Muscle layer of duodenum (tissue), 2 donors: Measurements from ENCODE around the gene IDUA.

Source experiments
- H3K27ac ChIP-seq: one replicate; pipeline ENCODE4 v1.7.0; 2013; ENCODE audit warnings: mild to moderate bottlenecking, low read length
- H3K27me3 ChIP-seq: one replicate; pipeline ENCODE4 v1.7.0; 2013; ENCODE audit warnings: low read depth, mild to moderate bottlenecking, control low read depth, low read length
- H3K36me3 ChIP-seq, 2 donors: one replicate each; pipeline ENCODE4 v1.7.0; 2013; ENCODE audit warnings: low read length in 2 of 2, control low read depth in 1 of 2, mild to moderate bottlenecking in 1 of 2; ENCODE audit not compliant: insufficient read depth in 2 of 2, control insufficient read depth in 1 of 2
- H3K4me1 ChIP-seq, 2 donors: one replicate each; pipeline ENCODE4 v1.7.0; 2013; ENCODE audit warnings: low read length in 2 of 2, mild to moderate bottlenecking in 2 of 2, control low read depth in 1 of 2, moderate library complexity in 1 of 2; ENCODE audit not compliant: insufficient read depth in 2 of 2, control insufficient read depth in 1 of 2
- H3K4me3 ChIP-seq, 2 donors: one replicate each; pipeline ENCODE4 v1.7.0; 2013; ENCODE audit warnings: low read length in 2 of 2, low read depth in 1 of 2, mild to moderate bottlenecking in 1 of 2
- H3K9me3 ChIP-seq, 2 donors: one replicate each; pipeline ENCODE4 v1.7.0; 2013; ENCODE audit warnings: low read length in 2 of 2, control low read depth in 1 of 2, mild to moderate bottlenecking in 1 of 2; ENCODE audit not compliant: control insufficient read depth in 1 of 2
- donor health status: healthy.

The IDUA gene

DNA sequence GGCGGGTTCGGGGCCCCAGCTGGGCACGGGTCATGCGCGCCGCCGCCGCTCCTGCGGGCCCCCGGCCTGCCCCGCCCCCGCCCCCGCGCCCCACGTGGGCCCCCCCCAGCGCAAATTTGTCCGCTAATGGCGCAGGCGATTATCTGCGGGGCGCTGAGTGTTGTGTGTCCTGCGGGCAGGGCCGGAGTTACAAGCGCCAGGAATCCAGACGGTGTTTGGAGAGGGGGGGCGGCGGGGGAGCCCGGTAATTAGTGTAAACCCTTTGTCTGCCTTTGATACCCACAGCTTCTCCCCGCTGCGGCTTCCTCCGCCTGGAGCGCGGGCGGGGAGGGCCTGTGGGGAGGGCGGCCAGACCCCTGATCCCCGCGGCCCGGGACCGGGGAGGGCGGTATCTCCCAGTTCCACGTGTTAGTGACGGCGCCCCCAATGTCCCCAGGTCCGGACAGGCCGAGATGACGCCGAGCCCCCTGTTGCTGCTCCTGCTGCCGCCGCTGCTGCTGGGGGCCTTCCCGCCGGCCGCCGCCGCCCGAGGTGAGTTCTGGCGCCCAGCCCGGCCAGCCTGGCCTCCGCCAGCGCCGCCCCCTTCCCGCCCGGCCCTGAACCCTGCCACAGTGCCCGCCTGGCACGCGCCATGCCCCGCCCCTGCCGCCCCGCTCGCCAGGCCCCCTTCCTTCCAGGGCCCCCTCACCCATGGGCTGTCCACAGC, 25.3 kb downstream of the IDUA start:
- H3K36me3 ChIP-seq, result no peaks in the 10 kb centered on the region
- no peaks in the 10 kb centered on the region for H3K27me3 ChIP-seq
- H3K27ac ChIP-seq, result no peak overlapping the region
- no peaks in the 10 kb centered on the region for H3K9me3 ChIP-seq
- peaks cover 0 to 28% of the 10 kb centered on the region in 2 donors for H3K4me1 ChIP-seq
- peak overlapping the region in 1 of 2 donors; percentile 59 for H3K4me3 ChIP-seq

DNA sequence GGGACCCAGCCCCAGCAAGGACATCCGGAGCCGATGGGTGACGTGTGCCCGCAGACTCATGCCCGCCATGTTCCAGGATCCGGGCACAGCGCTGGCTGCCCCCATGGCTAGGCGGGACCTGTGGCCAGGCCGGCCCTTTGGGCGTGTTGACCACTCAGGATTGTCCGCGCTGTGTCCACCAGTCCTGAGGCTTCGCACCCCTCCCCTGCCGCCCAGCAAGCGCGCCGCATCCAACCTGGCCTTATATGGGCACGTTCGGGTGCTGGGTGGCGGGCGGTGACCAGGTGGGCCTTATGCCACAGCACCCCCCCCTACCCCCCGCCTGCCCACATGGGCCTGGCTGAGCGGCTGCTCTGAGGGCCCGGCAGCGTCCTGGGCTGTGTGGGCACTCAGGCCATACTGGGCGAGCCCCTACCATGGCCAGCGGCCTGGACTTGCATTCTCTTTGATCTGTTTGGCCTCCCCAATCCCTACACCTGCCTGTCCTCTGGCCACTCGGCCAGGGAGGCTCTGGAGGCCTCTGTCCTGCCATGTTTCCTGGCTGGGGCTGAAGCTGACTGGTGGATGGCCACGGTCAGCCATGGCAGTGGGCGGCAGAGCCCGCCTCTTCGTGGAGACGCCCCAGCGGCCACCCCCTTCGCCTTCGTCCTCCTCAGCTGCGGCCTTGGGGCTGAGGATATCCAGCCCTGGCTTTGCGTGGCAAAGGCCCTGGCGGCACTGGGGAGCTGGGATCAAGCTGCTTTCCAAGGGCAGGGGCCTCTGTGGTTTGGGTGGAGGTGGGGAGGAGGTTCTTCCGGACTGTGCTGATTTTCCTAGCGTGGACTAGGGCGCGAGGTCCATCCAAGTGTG, 26.6 kb downstream of the IDUA start:
- Histone ChIP-seq H3K36me3 (no peaks in the 10 kb centered on the region), H3K27ac (no peak overlapping the region), H3K4me3 (no peak overlapping the region), H3K4me1 (peaks cover 0 to 27% of the 10 kb centered on the region in 2 donors), H3K9me3 (no peaks in the 10 kb centered on the region), H3K27me3 (no peaks in the 10 kb centered on the region)

DNA sequence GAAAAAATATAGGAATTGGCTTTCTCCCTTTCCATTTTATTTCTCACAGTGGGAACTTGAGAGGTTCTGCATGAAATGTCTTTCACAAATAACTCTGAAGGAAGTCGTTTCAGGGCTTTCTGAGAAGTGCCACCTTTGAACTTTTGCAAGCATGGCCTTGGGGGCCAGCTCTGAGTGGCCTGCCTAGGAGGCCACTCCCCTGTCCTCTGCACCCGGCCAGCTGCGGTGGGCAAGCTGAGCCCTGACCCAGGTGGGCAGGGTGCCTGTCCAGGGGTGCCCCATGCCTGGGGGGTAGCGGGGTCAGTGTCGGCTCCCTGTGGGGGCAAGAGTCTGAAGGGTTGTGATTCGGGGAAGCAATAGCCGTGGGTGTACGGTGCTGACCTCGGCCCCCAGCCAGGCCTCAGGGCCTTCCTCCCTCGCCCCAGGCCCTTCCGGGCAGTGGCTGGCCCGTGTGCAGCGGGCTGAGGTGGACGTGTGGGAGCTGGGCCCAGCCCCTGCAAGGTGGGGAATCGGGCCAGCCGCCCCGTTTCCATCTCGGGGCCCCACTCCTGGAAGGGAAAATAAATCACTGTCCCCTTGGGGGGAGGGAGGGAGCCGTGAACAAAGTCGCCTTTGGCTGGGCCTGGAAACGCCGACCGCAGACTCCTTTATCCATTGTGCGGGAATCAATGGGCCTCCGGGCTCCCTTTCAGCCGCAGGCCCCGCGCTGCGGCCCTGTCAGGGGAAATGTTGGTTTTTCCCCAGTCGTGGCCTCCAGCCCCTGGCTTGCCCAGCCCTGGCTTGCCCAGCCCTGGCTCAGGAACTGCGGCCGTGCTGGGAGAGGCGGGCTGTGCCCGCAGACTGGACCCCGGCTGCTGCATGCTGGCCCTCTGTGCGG, 27.7 kb downstream of the IDUA start:
- no peaks in the 10 kb centered on the region for H3K36me3 ChIP-seq
- H3K4me3 ChIP-seq, result no peak overlapping the region
- H3K27ac ChIP-seq, result no peak overlapping the region
- H3K27me3 ChIP-seq, result no peaks in the 10 kb centered on the region
- H3K9me3 ChIP-seq, result no peaks in the 10 kb centered on the region
- H3K4me1 ChIP-seq, result peaks cover 0 to 18% of the 10 kb centered on the region in 2 donors

DNA sequence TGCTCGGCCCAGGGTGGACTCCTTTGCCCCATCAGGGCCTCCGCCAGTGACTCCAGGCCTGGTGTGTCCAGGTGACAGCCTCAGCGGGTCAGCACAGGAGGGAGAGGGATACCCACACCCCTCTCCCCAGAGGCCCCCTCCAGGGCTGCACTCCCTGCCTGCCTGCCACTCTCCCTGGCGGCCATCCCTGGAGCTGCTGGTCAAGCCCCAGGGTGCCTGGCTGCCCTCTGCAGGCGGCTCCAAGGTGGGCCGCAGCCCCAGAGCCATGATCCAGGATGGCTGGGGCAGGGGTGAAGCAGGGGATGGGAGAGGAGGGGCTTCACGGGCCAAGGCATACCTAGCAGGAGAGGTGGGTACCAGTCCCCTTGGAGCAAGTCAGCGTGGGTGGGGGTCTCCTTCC, 28.3 kb downstream of the IDUA start:
- H3K4me1 ChIP-seq, result peaks cover 0 to 15% of the 10 kb centered on the region in 2 donors
- H3K4me3 ChIP-seq, result no peak overlapping the region
- H3K27ac ChIP-seq, result no peak overlapping the region
- H3K27me3 ChIP-seq, result no peaks in the 10 kb centered on the region
- H3K9me3 ChIP-seq, result no peaks in the 10 kb centered on the region
- no peaks in the 10 kb centered on the region for H3K36me3 ChIP-seq

DNA sequence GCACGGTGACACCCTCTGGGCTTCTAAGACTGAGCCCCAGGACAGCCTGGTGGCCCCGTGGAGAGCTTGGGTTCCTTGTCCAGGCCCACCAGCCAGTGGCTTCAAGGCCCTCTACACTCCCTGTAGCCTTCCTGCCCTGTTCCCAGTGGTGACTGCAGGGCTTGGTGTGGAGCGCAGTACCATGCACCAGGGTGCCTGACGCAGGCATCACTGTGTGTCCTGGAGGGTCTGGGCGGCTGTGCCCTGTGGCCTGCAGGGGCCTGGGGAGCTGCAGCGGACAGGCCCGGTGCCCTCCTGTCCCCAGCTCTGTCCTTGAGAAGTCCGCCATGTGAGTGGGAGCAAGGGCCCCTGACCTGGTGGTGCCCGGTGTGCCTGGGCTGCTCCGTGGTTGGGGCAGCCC, 28.9 kb downstream of the IDUA start:
- Histone ChIP-seq H3K9me3 (no peaks in the 10 kb centered on the region), H3K4me3 (no peak overlapping the region), H3K27me3 (no peaks in the 10 kb centered on the region), H3K36me3 (no peaks in the 10 kb centered on the region), H3K4me1 (peaks cover 0 to 9% of the 10 kb centered on the region in 2 donors), H3K27ac (no peak overlapping the region)

DNA sequence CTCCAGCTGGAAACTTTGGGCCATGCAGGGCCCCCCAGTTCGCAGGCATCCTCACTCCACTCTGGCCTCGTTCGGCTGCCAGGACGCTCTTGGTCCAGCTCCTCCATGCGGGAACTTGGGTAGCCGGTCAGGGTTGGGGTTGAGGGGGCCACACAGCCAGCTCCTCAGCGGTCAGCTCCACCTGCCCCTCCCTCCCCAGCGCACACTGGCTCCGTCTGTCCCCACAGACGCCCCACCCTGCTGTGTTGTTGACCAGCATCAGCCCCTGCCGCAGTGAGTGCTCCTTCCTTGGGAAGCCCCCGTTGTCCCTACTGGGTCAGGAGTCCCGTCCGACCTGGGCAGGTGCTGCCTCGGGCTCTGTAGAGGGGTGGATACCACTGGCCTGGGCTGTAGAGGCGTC, 30.4 kb downstream of the IDUA start:
- Histone ChIP-seq H3K4me3 (no peak overlapping the region), H3K27me3 (no peaks in the 10 kb centered on the region), H3K4me1 (peaks cover 0 to 5% of the 10 kb centered on the region in 2 donors), H3K27ac (no peak overlapping the region), H3K9me3 (no peaks in the 10 kb centered on the region), H3K36me3 (no peaks in the 10 kb centered on the region)

DNA sequence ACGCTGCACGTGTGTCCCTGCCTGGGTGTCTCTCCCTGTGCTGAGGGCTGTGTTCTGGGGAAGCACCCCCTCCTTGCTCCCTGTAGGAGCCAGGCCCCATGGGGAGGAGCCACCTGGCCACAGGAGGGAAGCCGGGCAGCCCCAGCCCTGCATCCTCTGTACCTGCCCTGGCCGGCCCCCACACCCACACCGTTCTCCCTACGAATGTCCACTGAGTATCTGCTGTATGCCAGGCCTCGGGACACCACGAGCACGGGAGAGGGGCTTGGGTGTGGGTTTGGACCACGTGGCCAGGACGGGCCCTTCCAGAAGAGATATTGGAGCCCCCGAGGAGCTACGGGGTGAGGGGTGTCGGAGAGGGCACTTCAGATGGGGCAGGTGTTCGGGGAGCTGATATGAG, 30.9 kb downstream of the IDUA start:
- no peak overlapping the region for H3K4me3 ChIP-seq
- no peak overlapping the region for H3K27ac ChIP-seq
- no peaks in the 10 kb centered on the region for H3K27me3 ChIP-seq
- H3K9me3 ChIP-seq, result no peaks in the 10 kb centered on the region
- H3K4me1 ChIP-seq, result peaks cover 0 to 2% of the 10 kb centered on the region in 2 donors
- H3K36me3 ChIP-seq, result no peaks in the 10 kb centered on the region

DNA sequence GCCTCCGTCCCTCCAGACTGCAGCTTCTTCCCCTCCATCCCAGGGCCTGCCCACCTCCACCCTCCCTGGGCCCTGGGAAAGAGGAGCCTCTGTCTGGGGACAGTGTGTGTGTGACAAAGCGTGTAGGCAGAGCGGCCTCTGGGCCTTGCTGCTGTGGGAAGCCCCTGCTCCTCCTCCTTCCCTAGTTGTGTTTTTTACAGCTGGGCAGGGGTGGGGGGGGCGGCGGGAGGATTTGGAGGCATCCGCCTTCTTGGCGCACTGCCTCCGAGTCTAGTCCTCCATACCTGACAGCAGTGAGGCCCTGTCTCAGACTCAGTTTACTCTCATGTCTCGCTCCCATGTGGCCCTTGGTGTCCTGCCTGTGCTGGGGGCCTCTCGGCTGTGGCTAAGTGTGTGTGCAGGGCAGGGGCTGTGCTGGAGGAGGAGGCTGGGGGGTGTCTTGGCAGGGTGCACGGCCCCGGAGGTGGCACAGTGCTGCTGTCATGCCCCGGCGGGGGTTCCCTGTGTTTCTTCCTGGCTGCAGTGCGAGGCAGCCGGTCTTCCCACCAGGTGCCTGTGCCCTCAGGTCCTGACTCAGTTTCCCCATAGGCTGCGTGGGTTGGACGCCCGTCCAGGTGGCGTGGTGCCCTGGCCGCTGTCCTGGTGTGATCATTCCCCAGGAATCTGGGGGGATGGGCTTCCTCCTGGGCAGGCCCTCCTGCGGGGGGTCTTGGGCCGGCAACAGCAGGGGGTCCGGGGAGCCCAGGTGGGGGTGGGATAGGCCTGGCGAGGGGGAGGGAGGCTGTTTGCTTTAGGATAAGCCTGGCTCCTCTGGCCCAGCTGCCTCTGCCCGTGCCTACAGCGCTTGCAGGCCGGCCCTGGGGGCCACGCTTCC, 31.5 kb downstream of the IDUA start:
- Histone ChIP-seq H3K36me3 (no peaks in the 10 kb centered on the region), H3K4me1 (no peaks in the 10 kb centered on the region), H3K9me3 (no peaks in the 10 kb centered on the region), H3K27ac (no peak overlapping the region), H3K27me3 (no peaks in the 10 kb centered on the region), H3K4me3 (no peak overlapping the region)

DNA sequence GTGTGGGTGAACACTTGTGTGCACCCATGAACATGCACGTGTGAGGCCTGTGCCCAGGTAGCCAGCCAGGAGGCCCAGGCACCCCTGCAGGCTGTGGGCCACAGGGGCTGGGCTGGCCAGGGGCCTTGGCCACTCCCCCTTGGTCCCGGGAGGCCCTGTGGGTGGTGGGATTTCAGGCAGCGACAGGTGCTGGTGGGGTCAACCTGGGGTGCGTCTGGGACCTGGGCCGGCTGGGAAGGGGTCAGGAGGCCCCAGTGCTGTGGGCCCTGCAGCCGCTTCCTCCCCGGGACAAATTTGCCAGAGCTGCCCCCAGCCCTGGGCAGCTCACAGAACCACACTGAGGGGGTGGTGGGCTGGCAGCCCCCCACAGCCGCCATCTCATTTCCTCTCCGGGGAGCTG, 32.5 kb downstream of the IDUA start:
- Histone ChIP-seq H3K4me3 (no peak overlapping the region), H3K9me3 (no peaks in the 10 kb centered on the region), H3K36me3 (peaks cover 0 to 2% of the 10 kb centered on the region in 2 donors), H3K27ac (no peak overlapping the region), H3K27me3 (no peaks in the 10 kb centered on the region), H3K4me1 (no peaks in the 10 kb centered on the region)

DNA sequence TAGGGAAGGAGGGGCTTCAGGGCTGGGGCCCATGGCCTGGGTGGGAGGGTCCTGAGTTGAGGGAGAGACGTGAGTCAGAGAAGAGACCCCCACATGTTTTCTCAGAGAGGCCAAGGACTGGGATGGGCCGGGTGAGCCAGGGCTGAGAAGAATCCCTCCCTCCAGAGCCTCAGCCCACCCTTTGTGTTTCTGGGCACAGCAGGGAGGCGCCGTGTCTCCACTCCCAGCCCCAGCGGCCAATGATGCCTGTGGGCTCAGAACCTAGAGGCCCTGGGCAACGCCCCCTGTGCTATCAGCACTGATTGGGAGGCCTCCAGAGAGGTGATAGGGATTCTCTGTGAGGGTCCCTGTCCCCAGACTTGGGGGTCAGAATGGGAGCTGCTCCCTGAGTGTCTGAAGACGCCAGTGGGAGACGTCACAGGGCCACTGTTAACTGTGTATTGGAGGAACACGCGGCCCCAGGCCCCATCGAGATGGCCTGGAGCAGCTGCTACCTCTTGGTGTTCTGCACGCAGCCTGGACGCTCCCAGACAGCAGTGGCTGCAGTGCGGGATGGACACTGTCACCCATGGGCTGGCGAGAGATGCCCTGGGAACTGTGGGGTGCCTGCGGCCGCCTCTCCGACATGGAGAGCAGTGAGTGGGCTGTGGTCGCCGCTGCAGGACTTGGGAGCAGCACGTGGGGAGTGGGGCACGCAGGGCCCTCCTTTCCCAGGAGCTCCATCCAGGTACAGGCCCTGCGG, 33.1 kb downstream of the IDUA start:
- Histone ChIP-seq H3K4me3 (no peak overlapping the region), H3K9me3 (no peaks in the 10 kb centered on the region), H3K27me3 (no peaks in the 10 kb centered on the region), H3K27ac (no peak overlapping the region), H3K36me3 (peaks cover 0 to 8% of the 10 kb centered on the region in 2 donors), H3K4me1 (no peaks in the 10 kb centered on the region)
